Activated T-helper 1 cell treated with anti-CD3 and anti-CD28 coated beads, Interleukin-12 subunit alpha, Interleukin-12 subunit beta, Interleukin-2, Interleukin-4 antibody, amounts not matched to agents 30 ng/mL and 10 ng/mL and 1 ng/mL, durations not matched to agents 14 hours and 24 hours and 36 hours (primary cell): ENCODE data around the gene ROR1. TPM values are rescaled to one million over a fixed set of nuclear protein-coding genes. Genes with fewer than 3 reads are reported as not detected.
"Not testable (repeated sequence)": the region's sequence is repeated elsewhere in the genome, so short reads cannot be mapped to it uniquely, and the experiment has no call there.

Source experiments
- DNase-seq: peaks from one replicate; pipeline ENCODE4 v3.0.0; 2021; ENCODE audit warnings: low spot score
- H3K27ac Mint-ChIP-seq: one replicate; pipeline ENCODE4 v1.8.0; 2021; ENCODE audit warnings: mild to moderate bottlenecking, mixed read lengths
- H3K27me3 Mint-ChIP-seq: one replicate; pipeline ENCODE4 v1.8.0; 2022; ENCODE audit warnings: mild to moderate bottlenecking, moderate library complexity, mixed read lengths; ENCODE audit not compliant: insufficient read depth
- H3K36me3 Mint-ChIP-seq: one replicate; pipeline ENCODE4 v1.8.0; 2021; ENCODE audit warnings: low read depth, mixed read lengths
- H3K4me1 Mint-ChIP-seq: one replicate; pipeline ENCODE4 v1.8.0; 2021; ENCODE audit warnings: low read depth, mixed read lengths
- H3K4me3 Mint-ChIP-seq: one replicate; pipeline ENCODE4 v1.8.0; 2021; ENCODE audit warnings: mild to moderate bottlenecking, moderate library complexity, mixed read lengths
- H3K9me3 Mint-ChIP-seq: one replicate; pipeline ENCODE4 v1.8.0; 2021; ENCODE audit warnings: mixed read lengths
- intact Hi-C: fragments of 100-400 bp; cut with micrococcal nuclease; formaldehyde crosslinking; loops from one replicate; pipeline ENCODE4 v1.15.1; 2024
- total RNA-seq: library from RNA; stranded (reverse); gene quantifications from 2 replicates; pipeline ENCODE4 v1.2.3, GENCODE V29; 2022

Gene ROR1
- total RNA-seq, 1 donor from 2014 or later = not detected

GRCh38 chr1:63822540-63822939 lies 48.7 kb downstream of the ROR1 start:
- H3K36me3 Mint-ChIP-seq = no peaks in the 10 kb centered on the region
- H3K27ac Mint-ChIP-seq = no peak overlapping the region
- no peak overlapping the region for H3K4me3 Mint-ChIP-seq
- peaks cover 7% of the 10 kb centered on the region for H3K27me3 Mint-ChIP-seq
- H3K4me1 Mint-ChIP-seq = no peaks in the 10 kb centered on the region
- intact Hi-C loops = no loop called here
- no peak for DNase-seq
- no peaks in the 10 kb centered on the region for H3K9me3 Mint-ChIP-seq

- intact Hi-C loops = no loop called here
- Mint-ChIP-seq H3K4me3 (no peak overlapping the region), H3K27ac (no peak overlapping the region), H3K27me3 (peaks cover 5% of the 10 kb centered on the region), H3K36me3 (no peaks in the 10 kb centered on the region), H3K9me3 (no peaks in the 10 kb centered on the region), H3K4me1 (no peaks in the 10 kb centered on the region)
- no peak for DNase-seq
These were observed 50.6 kb downstream of the ROR1 start for GRCh38 chr1:63824451-63824850.

GRCh38 chr1:63825111-63825510 lies 51.3 kb downstream of the ROR1 start:
- no peak for DNase-seq
- Mint-ChIP-seq H3K27ac (no peak overlapping the region), H3K4me3 (no peak overlapping the region), H3K27me3 (peaks cover 2% of the 10 kb centered on the region), H3K36me3 (no peaks in the 10 kb centered on the region), H3K9me3 (no peaks in the 10 kb centered on the region), H3K4me1 (no peaks in the 10 kb centered on the region)
- intact Hi-C loops = no loop called here

GRCh38 chr1:63826246-63826861 lies 52.5 kb downstream of the ROR1 start:
- DNase-seq, H3K4me1 Mint-ChIP-seq, H3K27me3 Mint-ChIP-seq, H3K9me3 Mint-ChIP-seq, H3K36me3 Mint-ChIP-seq, H3K4me3 Mint-ChIP-seq, intact Hi-C loops, H3K27ac Mint-ChIP-seq: not testable (repeated sequence)

GRCh38 chr1:63827411-63828321 lies 53.8 kb downstream of the ROR1 start:
- peaks cover 4% of the 10 kb centered on the region for H3K27me3 Mint-ChIP-seq
- no peak overlapping the region for H3K27ac Mint-ChIP-seq
- no peak overlapping the region for H3K4me3 Mint-ChIP-seq
- H3K4me1 Mint-ChIP-seq = no peaks in the 10 kb centered on the region
- intact Hi-C loops = no loop called here
- DNase-seq = no peak
- H3K9me3 Mint-ChIP-seq = no peaks in the 10 kb centered on the region
- H3K36me3 Mint-ChIP-seq = no peaks in the 10 kb centered on the region

GRCh38 chr1:63828322-63829044 lies 54.7 kb downstream of the ROR1 start:
- Mint-ChIP-seq H3K4me3 (no peak overlapping the region), H3K9me3 (no peaks in the 10 kb centered on the region), H3K4me1 (no peaks in the 10 kb centered on the region), H3K27ac (no peak overlapping the region), H3K27me3 (peaks cover 4% of the 10 kb centered on the region), H3K36me3 (no peaks in the 10 kb centered on the region)
- no peak for DNase-seq
- intact Hi-C loops = no loop called here

- Mint-ChIP-seq H3K27me3 (peaks cover 4% of the 10 kb centered on the region), H3K4me1 (no peaks in the 10 kb centered on the region)
These were observed 55.8 kb downstream of the ROR1 start for GRCh38 chr1:63829349-63830327.

GRCh38 chr1:63831409-63831808 lies 57.6 kb downstream of the ROR1 start:
- Mint-ChIP-seq H3K4me3 (no peak overlapping the region), H3K27me3 (peaks cover 4% of the 10 kb centered on the region), H3K9me3 (no peaks in the 10 kb centered on the region), H3K27ac (no peak overlapping the region), H3K4me1 (no peaks in the 10 kb centered on the region), H3K36me3 (no peaks in the 10 kb centered on the region)
- DNase-seq = no peak
- intact Hi-C loops = no loop called here

More at GRCh38 chr1:63829349-63830327, 55.8 kb downstream of the ROR1 start:
- no peak overlapping the region for H3K4me3 Mint-ChIP-seq
- H3K36me3 Mint-ChIP-seq = no peaks in the 10 kb centered on the region
- no peaks in the 10 kb centered on the region for H3K9me3 Mint-ChIP-seq
- no peak overlapping the region for H3K27ac Mint-ChIP-seq
- intact Hi-C loops = no loop called here
- no peak for DNase-seq

GRCh38 chr1:63833363-63834119 lies 59.7 kb downstream of the ROR1 start:
- no peaks in the 10 kb centered on the region for H3K36me3 Mint-ChIP-seq
- no peak overlapping the region for H3K27ac Mint-ChIP-seq
- no peaks in the 10 kb centered on the region for H3K9me3 Mint-ChIP-seq
- no peak overlapping the region for H3K4me3 Mint-ChIP-seq
- intact Hi-C loops = no loop called here
- DNase-seq = no peak
- H3K4me1 Mint-ChIP-seq = no peaks in the 10 kb centered on the region
- peaks cover 7% of the 10 kb centered on the region for H3K27me3 Mint-ChIP-seq

- Mint-ChIP-seq H3K27me3 (peaks cover 4% of the 10 kb centered on the region), H3K27ac (no peak overlapping the region), H3K4me3 (no peak overlapping the region), H3K9me3 (no peaks in the 10 kb centered on the region), H3K36me3 (no peaks in the 10 kb centered on the region), H3K4me1 (no peaks in the 10 kb centered on the region)
- no peak for DNase-seq
- intact Hi-C loops = no loop called here
These were observed 61.3 kb downstream of the ROR1 start for GRCh38 chr1:63835128-63835527.

GRCh38 chr1:63836374-63836773 lies 62.6 kb downstream of the ROR1 start:
- no peak for DNase-seq
- H3K36me3 Mint-ChIP-seq = no peaks in the 10 kb centered on the region
- no peak overlapping the region for H3K27ac Mint-ChIP-seq
- peaks cover 4% of the 10 kb centered on the region for H3K27me3 Mint-ChIP-seq
- intact Hi-C loops = no loop called here
- H3K4me1 Mint-ChIP-seq = no peaks in the 10 kb centered on the region
- no peak overlapping the region for H3K4me3 Mint-ChIP-seq
- H3K9me3 Mint-ChIP-seq = no peaks in the 10 kb centered on the region

- DNase-seq = no peak
- no peaks in the 10 kb centered on the region for H3K36me3 Mint-ChIP-seq
- no peak overlapping the region for H3K4me3 Mint-ChIP-seq
- intact Hi-C loops = no loop called here
- H3K4me1 Mint-ChIP-seq = no peaks in the 10 kb centered on the region
- H3K9me3 Mint-ChIP-seq = no peaks in the 10 kb centered on the region
- peaks cover 4% of the 10 kb centered on the region for H3K27me3 Mint-ChIP-seq
- H3K27ac Mint-ChIP-seq = no peak overlapping the region
These were observed 63.0 kb downstream of the ROR1 start for GRCh38 chr1:63836830-63837229.
